ENCODE results near the gene PMIS2.

The PMIS2 gene

DNA sequence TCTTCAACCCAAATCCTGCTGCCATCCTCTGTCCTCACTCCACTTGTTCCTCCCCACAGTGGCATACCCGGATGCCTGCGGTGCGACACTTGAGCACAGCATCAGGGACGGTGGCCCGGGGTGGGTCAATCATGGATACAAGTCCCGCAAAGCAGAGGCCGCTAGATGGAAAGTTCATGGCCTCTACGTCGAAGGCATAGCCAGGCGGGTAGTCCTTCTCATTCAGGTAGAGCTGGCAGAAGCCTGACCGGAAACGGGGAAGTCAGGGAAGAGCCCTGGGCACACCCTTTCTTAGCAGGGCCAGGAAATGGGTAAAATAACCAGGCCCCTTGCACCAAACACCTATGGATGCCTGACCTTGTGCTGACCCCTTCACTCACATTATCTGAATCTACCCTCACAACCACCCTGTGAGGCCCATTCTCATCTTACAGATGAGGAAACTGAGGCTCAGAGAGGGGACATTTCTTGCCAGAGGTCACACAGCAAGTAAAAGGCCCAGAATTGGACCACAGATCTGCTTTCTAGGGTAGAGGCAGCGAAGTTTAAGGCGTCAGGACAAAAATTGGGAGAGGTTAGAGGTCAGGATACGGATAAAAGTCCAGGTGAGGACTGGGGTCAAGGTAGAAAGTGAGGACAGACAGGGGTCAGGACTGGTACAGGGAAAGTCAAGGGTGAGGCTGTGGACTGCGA, 29.0 kb upstream of the PMIS2 start:
- DNase-seq = no peak

- no peak for DNase-seq
These were observed 28.2 kb upstream of the PMIS2 start for GRCh38 chr19:35557539-35558399.

GRCh38 chr19:35558400-35559280, 27.3 kb upstream of the PMIS2 start:
- no peak for DNase-seq

DNA sequence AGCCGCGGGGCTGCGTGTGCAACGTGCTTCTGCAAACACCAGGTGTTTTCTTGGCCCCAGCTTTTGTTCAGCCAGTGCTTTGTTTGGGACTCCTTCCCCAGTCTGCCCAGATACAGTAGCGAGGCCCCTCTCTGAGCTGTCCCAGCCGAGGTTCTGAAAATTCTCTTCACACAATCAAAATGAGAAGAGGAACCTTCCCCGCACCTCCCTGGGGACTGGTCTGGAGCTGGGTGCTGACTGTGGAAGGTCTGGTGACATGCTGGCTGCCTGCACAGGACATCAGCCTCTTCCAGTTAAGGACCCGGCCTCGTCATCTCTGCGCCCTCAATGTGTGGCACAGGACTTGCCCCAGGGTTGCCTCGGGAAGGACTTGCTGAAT, 26.7 kb upstream of the PMIS2 start:
- DNase-seq = no peak

DNA sequence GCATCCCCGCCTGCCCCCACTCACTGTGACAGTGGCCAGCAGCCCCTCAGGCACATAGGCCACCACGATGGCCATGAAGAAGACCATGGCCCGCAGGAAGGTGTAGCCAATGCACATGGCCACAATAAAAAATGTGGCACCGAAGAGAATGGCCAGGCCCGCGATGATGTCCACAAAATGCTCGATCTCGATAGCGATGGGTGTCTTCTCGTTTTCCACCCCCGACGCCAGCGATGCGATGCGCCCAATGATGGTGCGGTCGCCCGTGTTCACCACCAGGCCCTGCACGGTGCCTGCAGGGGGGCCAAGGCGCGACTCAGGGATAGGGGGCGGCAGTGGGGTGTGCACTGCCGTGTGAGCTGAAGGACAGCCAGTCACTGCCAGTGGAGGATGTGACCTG, 26.2 kb upstream of the PMIS2 start:
- DNase-seq = no peak

- no peak for DNase-seq
These were observed 25.7 kb upstream of the PMIS2 start for GRCh38 chr19:35560271-35560670.

- no peak for DNase-seq
These were observed 25.3 kb upstream of the PMIS2 start for GRCh38 chr19:35560677-35561076.

GRCh38 chr19:35561436-35561835, 24.5 kb upstream of the PMIS2 start:
- DNase-seq = no peak

DNA sequence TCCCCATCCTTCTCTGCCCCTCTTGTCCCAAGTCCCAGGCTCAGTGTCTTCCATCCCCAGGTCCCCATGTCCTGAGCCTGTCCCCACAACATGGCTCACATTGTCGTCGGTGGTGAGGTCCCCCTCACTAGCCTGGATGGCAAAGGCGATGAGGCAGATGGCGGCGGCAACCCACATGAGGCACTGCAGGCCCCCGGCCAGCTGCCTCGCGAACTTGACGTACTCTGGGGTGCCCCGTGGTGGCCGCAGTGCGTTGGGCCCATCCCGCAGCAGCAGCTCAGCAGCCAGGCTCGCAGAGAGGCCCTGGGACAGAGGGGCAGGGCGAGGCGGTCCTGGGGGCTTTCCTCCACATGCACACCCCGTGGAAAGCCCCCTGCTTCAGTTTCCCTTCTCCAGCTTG, 23.6 kb upstream of the PMIS2 start:
- DNase-seq = no peak

GRCh38 chr19:35562776-35563175, 23.2 kb upstream of the PMIS2 start:
- DNase-seq = no peak

DNA sequence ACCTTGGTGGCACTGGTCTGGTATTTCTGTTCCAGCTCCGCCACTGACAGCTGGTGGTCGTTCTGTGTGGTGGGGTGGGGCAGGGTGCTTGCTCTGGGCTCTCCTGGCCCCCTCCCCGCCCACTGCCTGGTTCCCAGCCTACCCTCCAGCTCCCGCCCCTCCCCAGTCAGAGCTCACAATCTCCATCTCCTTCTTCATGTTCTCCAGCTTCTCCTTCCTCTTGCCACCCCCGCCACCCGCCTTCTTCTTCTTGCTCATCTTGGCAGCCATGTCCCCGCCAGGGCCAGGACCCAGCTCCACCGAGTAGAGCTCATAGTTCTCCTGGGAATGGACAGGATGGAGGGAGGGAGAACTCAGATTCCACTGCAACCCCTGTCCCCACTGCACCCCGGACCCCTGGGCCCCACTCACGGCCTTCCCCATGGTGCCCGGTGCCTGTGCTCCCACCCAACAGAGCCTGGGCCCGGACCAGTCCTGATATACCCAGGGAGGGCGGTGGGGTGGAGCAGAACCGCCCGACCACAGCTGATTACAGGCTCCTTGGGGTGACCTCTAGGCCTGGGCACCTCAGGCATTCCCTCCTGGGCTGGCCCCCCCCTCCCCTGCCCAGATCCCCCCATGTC, 22.7 kb upstream of the PMIS2 start, which contains the start of gene ATP4A:
Gene ATP4A, minus strand, starts transcription at position 452 of the 623 bp plus-strand sequence. Its CDS starts 29 bp downstream, at position 423.
- no peak for DNase-seq

DNA sequence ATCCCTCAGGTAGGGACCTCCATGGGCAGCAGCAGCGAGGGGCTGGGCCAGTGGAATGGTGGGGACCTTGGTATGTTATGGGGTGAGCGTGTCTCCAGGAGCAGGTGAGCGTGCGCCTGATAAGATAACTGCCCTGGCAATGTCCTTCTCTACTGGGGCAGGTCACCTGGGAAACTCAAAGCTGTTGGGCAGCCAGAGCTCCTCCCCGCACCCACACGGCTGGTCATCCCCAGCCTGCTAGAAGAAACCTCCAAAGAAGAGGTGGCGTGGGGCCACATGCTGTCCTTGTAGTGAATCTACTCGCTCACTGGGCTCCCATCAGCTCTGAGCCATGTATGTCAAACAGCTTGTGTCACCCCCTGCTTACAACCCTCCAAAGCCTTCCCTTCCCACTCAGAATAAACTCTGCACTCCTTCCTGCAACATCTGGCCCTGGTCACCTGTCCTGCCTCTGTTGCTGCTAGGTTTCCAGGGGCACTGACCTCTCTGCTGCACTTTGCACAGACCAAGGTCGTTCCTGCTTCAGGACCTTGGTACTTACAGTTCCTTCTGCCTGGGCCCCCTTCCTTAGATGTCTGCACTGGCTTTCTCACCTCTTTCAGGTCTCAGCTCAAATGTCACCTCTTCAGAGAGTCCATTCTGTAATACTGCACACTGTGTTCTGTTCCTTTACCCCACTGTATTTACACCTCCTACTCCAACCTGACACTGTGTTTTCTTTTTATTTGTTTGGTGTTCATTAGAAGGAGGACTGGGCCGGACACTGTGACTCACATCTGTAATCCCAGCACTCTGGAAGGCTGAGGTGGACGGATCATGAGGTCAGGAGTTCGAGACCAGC, 20.7 kb upstream of the PMIS2 start:
- DNase-seq = no peak

- DNase-seq = no peak
These were observed 19.2 kb upstream of the PMIS2 start for GRCh38 chr19:35566738-35567137.

GRCh38 chr19:35569281-35569781, 16.6 kb upstream of the PMIS2 start:
- peak; percentile 11 for DNase-seq

DNA sequence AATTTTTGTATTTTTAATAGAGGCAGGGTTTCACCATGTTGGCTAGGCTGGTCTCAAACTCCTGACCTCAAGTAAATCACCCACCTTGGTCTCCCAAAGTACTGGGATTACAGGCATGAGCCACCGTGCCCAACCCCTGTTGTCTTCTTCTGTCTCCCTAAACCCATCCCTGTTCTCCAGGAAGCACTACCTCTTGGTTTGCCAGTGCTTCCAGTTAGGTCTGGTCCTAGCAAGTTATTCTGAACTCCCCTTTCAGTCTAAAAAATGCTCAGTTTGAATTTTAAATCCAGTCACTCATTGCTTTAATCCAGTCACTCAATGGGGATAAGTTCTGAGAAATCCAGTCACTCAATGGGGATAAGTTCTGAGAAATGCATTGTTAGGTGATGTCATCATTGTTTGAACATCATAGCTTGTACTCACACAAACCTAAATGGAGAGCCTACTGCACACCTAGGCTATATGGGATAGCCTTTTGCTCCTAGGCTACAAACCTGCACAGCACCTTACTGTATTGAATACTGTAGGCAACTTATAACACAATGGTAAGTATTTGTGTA, 14.5 kb upstream of the PMIS2 start:
- DNase-seq = no peak

GRCh38 chr19:35577918-35578317, 8.1 kb upstream of the PMIS2 start:
- no peak for DNase-seq

DNA sequence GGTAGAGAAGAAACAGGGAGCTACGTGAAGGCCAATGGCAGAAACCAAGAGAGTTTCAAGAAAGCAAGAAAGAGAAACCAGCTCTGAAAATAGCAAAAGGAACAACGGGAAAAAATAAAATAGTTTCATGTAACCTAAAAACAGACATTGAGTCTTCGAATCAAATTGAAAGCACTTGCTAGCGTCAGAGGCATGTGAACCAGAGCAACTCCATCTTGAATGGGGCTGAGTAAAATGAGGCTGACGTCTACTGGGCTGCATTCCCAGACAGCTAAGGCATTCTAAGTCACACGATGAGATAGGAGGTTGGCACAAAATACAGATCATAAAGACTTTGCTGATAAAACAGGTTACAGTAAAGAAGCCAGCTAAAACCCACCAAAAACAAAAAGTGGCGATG, 7.3 kb upstream of the PMIS2 start:
- DNase-seq = no peak

DNA sequence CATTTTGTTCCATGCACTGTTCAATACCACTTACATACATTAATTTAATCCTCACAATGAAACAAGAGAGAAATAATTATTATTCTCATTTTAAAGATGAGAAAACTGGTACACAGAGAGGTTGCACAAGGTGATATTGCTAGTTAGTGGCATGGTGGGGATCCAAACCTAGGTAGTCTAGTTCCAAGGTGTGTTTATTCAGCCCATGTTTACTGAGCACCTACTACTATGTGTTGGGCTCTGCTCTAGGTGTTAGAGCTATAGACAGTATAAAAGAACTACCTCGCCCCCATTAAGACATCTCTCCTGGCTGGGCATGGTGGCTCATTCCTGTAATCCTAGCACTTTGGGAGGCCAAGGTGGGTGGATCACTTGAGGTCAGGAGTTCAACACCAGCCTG, 3.2 kb upstream of the PMIS2 start:
- DNase-seq = no peak

GRCh38 chr19:35587321-35587720, 1.3 kb downstream of the PMIS2 start:
- no peak for DNase-seq

DNA sequence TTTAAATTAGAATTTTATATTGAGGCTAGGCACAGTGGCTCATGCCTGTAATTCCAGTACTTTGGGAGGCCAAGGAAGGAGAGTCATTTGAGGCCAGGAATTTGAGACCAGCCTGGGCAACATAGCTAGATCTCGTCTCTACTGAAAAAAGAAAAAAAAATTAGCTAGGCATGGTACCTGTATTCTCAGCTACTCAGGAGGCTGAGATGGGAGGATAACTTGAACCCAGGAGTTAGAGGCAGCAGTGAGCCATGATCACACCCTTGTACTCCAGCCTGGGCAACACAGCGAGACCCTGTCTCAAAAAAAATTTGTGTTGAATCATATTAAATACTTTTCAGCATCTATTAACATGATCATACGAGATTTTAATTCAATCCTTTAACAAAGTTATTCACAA, 4.9 kb downstream of the PMIS2 start:
- no peak for DNase-seq

GRCh38 chr19:35592226-35592625, 6.3 kb downstream of the PMIS2 start:
- no peak for DNase-seq
